Activated naive CD4-positive, alpha-beta T cell treated with anti-CD3 and anti-CD28 coated beads for 36 hours (primary cell): ENCODE measurements around the gene CYP17A1. TPM values are rescaled to one million over a fixed set of nuclear protein-coding genes. Genes with fewer than 3 reads are reported as not detected.
A peak's percentile ranks its signal among the peaks of the same experiment; 100 is the strongest.
"Not testable (repeated sequence)": the region's sequence is repeated elsewhere in the genome, so short reads cannot be mapped to it uniquely, and the experiment has no call there.

ENCODE experiments used
- CTCF ChIA-PET: fragments of 350-600 bp; sonication (Branson Sonifier 250); formaldehyde crosslinking; loops from one replicate; lab custom pipeline; 2021; ENCODE audit warnings: antibody characterized with exemption; lab: Charles Lee
- DNase-seq: peaks from one replicate; pipeline ENCODE4 v3.0.0-alpha.2; 2020
- H3K27ac Mint-ChIP-seq: one replicate; pipeline ENCODE4 v1.8.0; 2021; ENCODE audit warnings: mild to moderate bottlenecking, mixed read lengths
- H3K27me3 Mint-ChIP-seq: one replicate; pipeline ENCODE4 v1.8.0; 2021; ENCODE audit warnings: low read depth, mixed read lengths
- H3K36me3 Mint-ChIP-seq: one replicate; pipeline ENCODE4 v1.8.0; 2021; ENCODE audit warnings: low read depth, mixed read lengths
- H3K4me1 Mint-ChIP-seq: one replicate; pipeline ENCODE4 v1.8.0; 2021; ENCODE audit warnings: low read depth, mixed read lengths
- H3K4me3 Mint-ChIP-seq: one replicate; pipeline ENCODE4 v1.8.0; 2021; ENCODE audit warnings: mild to moderate bottlenecking, moderate library complexity, mixed read lengths
- H3K9me3 Mint-ChIP-seq: one replicate; pipeline ENCODE4 v1.8.0; 2021; ENCODE audit warnings: mixed read lengths
- intact Hi-C: fragments of 100-400 bp; cut with micrococcal nuclease; formaldehyde crosslinking; loops from one replicate; pipeline ENCODE4 v1.15.1; 2023
- total RNA-seq, 2 experiments: library from RNA; stranded (reverse); gene quantifications; one replicate each; pipeline ENCODE4 v1.2.3, GENCODE V29; 2021

The CYP17A1 gene
- total RNA-seq, 2 experiments from 2014 or later, result not detected

DNA sequence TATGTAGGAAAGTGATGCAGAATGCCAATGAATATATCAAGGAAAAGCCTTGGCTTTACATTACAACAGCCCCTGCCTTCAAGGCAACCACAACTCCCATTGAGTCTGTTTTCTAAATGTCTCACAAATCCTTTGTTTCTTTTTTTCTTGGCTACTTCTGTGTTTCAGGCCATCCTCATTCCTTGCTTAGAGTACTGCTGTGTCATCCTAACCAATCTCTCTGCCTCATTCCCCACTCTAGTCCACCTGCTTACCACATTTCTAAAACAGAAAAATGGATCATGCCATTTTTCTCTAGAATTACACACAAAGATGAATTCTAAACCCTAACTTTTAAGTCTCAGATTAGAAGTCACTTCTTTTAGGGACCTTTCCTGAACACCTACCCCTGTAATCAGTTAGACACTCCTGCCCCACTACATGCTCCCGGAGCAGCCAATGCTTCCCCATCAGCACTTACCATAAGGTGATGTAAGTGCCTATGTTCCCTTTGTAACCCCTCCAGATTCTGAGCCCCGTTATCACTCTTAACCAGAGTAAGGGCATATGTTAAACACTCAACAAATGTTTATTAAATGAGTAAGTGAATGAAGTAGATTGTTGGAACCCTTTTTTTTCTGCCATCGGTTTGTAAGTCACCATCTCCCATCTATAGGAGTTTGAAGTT is 19.7 kb upstream of the CYP17A1 start:
- CTCF ChIA-PET, result interaction anchor here (0.6 kb wide), 2 partner anchors 59 to 421 kb away, joined by 3 read pairs; no protein-coding TSS in a partner anchor
- intact Hi-C loops, result no loop called here

DNA sequence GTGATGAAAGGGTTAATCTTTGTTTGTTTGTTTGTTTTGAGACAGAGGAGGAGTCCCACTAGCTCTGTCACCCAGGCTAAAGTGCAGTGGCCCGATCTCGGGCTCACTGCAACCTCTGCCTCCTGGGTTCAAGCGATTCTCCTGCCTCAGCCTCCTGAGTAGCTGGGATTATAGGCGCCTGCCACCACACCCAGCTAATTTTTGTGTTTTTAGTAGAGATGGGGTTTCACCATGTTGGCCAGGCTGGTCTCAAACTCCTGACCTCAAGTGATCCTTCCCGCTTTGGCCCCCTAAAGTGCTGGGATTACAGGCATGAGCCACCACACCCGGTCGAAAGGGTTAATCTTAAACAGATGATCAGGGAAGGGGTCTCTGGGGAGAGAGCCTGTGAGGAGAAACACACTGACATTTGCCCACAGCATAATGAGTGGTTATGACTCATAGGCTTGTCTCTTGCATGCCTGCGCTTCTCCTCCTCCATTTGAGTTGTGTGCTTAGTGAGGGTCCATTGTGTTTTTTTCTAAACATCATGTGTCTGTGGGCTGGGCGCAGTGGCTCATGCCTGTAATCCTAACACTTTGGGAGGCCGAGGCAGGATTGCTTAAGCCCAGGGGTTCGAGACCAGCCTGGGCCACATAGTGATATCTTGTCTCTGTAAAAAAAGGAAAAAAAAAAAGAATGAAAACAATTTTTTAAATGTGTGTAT is 18.7 kb upstream of the CYP17A1 start:
- intact Hi-C loops, result loop anchor here (2.0 kb wide), 1 partner anchor 337 kb away; the partner anchor contains the start of gene NT5C2
- not testable (repeated sequence) for H3K36me3 Mint-ChIP-seq
- CTCF ChIA-PET, result interaction anchor here (0.6 kb wide), 2 partner anchors 60 to 422 kb away, joined by 3 read pairs; no protein-coding TSS in a partner anchor

More for the DNA sequence above, 19.7 kb upstream of the CYP17A1 start:
- Mint-ChIP-seq H3K36me3 (peaks cover 1% of the 10 kb centered on the region), H3K4me1 (peaks cover 17% of the 10 kb centered on the region), H3K4me3 (no peak overlapping the region), H3K27ac (no peak overlapping the region), H3K27me3 (no peaks in the 10 kb centered on the region), H3K9me3 (no peaks in the 10 kb centered on the region)
- DNase-seq, result no peak

DNA sequence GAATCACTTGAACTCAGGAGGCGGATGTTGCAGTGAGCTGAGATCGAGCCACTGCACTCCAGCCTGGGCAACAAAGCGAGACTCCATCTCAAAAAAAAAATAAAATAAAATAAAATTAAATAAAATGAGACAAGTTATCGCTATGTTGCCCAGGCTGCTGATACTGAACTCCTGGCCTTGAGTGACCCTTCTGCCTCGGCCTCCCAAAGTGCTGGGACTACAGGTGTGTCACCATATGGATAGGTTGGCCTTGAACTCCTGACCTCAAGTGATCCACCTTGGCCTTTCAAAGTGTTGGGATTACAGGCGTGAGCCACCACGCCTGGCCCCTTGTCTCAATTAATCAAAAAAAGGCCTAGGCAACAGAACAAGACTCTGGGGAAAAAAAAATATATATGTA is 16.0 kb upstream of the CYP17A1 start:
- H3K36me3 Mint-ChIP-seq, DNase-seq, H3K9me3 Mint-ChIP-seq, H3K27ac Mint-ChIP-seq, CTCF ChIA-PET, H3K27me3 Mint-ChIP-seq, intact Hi-C loops, H3K4me3 Mint-ChIP-seq: not testable (repeated sequence)
- peaks cover 17% of the 10 kb centered on the region for H3K4me1 Mint-ChIP-seq

More for the DNA sequence above, 18.7 kb upstream of the CYP17A1 start:
- not testable (repeated sequence) for H3K4me3 Mint-ChIP-seq, H3K9me3 Mint-ChIP-seq, H3K27ac Mint-ChIP-seq, H3K27me3 Mint-ChIP-seq, DNase-seq
- peaks cover 17% of the 10 kb centered on the region for H3K4me1 Mint-ChIP-seq

DNA sequence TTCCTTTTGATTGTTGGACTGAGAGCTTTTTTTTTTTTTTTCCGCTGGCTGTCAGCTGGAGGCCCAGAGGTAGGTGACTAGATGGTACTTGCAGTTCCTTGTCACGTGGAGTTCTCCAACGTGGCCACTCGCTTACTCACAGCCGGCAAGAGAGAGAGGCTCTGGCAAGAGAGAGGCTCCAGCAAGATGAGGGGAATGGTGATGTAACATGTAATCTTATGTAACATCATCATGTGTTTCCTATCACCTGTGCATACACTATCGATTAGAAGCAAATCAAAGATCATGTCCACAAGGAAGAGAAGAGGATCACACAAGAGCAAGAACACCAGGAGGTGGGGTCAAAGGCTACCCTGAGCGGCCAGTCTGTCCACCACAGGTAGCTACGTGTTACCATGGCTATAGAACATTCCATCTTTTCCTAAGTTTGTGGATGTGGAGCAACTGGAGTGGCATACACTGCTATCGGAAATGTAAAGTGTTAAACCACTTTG is 12.9 kb upstream of the CYP17A1 start:
- H3K27me3 Mint-ChIP-seq, result no peaks in the 10 kb centered on the region
- no peaks in the 10 kb centered on the region for H3K36me3 Mint-ChIP-seq
- CTCF ChIA-PET, result no interaction called here
- peaks cover 2% of the 10 kb centered on the region for H3K4me1 Mint-ChIP-seq
- no peak overlapping the region for H3K27ac Mint-ChIP-seq
- intact Hi-C loops, result no loop called here
- DNase-seq, result no peak
- no peak overlapping the region for H3K4me3 Mint-ChIP-seq
- H3K9me3 Mint-ChIP-seq, result no peaks in the 10 kb centered on the region

- H3K36me3 Mint-ChIP-seq, result no peaks in the 10 kb centered on the region
- intact Hi-C loops, result no loop called here
- DNase-seq, result no peak
- CTCF ChIA-PET, result interaction anchor here (2.5 kb wide), 1 partner anchor 10 kb away, joined by 7 read pairs; no protein-coding TSS in a partner anchor
- peaks cover 4% of the 10 kb centered on the region for H3K9me3 Mint-ChIP-seq
- H3K4me1 Mint-ChIP-seq, result no peaks in the 10 kb centered on the region
- H3K27ac Mint-ChIP-seq, result no peak overlapping the region
- no peak overlapping the region for H3K4me3 Mint-ChIP-seq
- no peaks in the 10 kb centered on the region for H3K27me3 Mint-ChIP-seq
These were observed 8.2 kb upstream of the CYP17A1 start for GRCh38 chr10:102845352-102845902.

GRCh38 chr10:102844190-102844776 is 7.1 kb upstream of the CYP17A1 start:
- H3K36me3 Mint-ChIP-seq, H3K9me3 Mint-ChIP-seq, CTCF ChIA-PET, DNase-seq, H3K27me3 Mint-ChIP-seq, H3K4me1 Mint-ChIP-seq, H3K4me3 Mint-ChIP-seq, intact Hi-C loops, H3K27ac Mint-ChIP-seq: not testable (repeated sequence)

GRCh38 chr10:102843139-102843538 is 5.9 kb upstream of the CYP17A1 start:
- H3K4me1 Mint-ChIP-seq, H3K9me3 Mint-ChIP-seq, intact Hi-C loops, DNase-seq, H3K27ac Mint-ChIP-seq, CTCF ChIA-PET, H3K36me3 Mint-ChIP-seq, H3K27me3 Mint-ChIP-seq, H3K4me3 Mint-ChIP-seq: not testable (repeated sequence)

GRCh38 chr10:102841827-102842345 is 4.7 kb upstream of the CYP17A1 start:
- intact Hi-C loops, result no loop called here
- Mint-ChIP-seq H3K4me1 (no peaks in the 10 kb centered on the region), H3K27me3 (peaks cover 3% of the 10 kb centered on the region), H3K4me3 (no peak overlapping the region), H3K9me3 (peaks cover 9% of the 10 kb centered on the region), H3K27ac (no peak overlapping the region), H3K36me3 (no peaks in the 10 kb centered on the region)
- CTCF ChIA-PET, result no interaction called here
- DNase-seq, result no peak

- H3K27ac Mint-ChIP-seq, H3K4me1 Mint-ChIP-seq, H3K27me3 Mint-ChIP-seq, H3K9me3 Mint-ChIP-seq, H3K36me3 Mint-ChIP-seq, DNase-seq, H3K4me3 Mint-ChIP-seq, CTCF ChIA-PET: not testable (repeated sequence)
- intact Hi-C loops, result loop anchor here (10.0 kb wide), 1 partner anchor 646 kb away; no protein-coding TSS in a partner anchor
These were observed 1.2 kb upstream of the CYP17A1 start for GRCh38 chr10:102838276-102838927.

DNA sequence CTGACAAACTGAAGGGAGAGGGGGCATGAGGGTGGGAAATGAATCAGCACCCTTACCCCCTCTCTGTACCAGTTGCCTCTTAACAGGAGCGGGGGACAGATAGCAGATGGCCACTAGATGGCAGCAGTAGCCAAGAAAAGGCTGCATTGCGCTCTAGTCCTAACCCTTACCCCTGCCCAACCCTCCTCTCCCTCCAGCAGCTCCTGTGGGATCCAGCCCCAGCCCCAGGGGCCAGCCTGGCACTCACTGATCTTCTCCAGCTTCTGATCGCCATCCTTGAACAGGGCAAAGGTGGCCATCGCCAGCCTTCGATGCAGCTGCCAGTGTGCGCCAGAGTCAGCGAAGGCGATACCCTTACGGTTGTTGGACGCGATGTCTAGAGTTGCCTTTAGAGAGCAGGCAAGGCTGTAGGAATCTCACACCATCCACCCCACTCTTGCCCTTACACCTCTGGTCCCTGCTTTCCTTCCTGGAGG is 2.2 kb downstream of the CYP17A1 start:
- CTCF ChIA-PET, result interaction anchor here (0.8 to 4.4 kb wide), 10 partner anchors 11 to 648 kb away, joined by 3 to 54 read pairs (median 4); no protein-coding TSS in a partner anchor
- DNase-seq, result peak; percentile 85
- no peaks in the 10 kb centered on the region for H3K4me1 Mint-ChIP-seq
- no peak overlapping the region for H3K27ac Mint-ChIP-seq
- no peaks in the 10 kb centered on the region for H3K36me3 Mint-ChIP-seq
- H3K9me3 Mint-ChIP-seq, result peaks cover 5% of the 10 kb centered on the region
- H3K27me3 Mint-ChIP-seq, result peaks cover 3% of the 10 kb centered on the region
- intact Hi-C loops, result loop anchor here (1.0 to 10.0 kb wide), 5 partner anchors 66 to 650 kb away; no protein-coding TSS in a partner anchor
- H3K4me3 Mint-ChIP-seq, result no peak overlapping the region

GRCh38 chr10:102834143-102834542 is 3.1 kb downstream of the CYP17A1 start:
- Mint-ChIP-seq H3K27ac (no peak overlapping the region), H3K36me3 (no peaks in the 10 kb centered on the region), H3K4me1 (no peaks in the 10 kb centered on the region), H3K4me3 (no peak overlapping the region), H3K27me3 (peaks cover 3% of the 10 kb centered on the region), H3K9me3 (peaks cover 5% of the 10 kb centered on the region)
- intact Hi-C loops, result loop anchor here (5.0 to 10.0 kb wide), 2 partner anchors 107 to 651 kb away; no protein-coding TSS in a partner anchor
- CTCF ChIA-PET, result interaction anchor here (0.7 to 4.4 kb wide), 6 partner anchors 18 to 410 kb away, joined by 3 to 54 read pairs (median 4); no protein-coding TSS in a partner anchor
- DNase-seq, result no peak
